GM19351 (cell line): ENCODE measurements around the gene KIF26B.

Experiments
- ATAC-seq: cut with Tn5 transposase; IDR thresholded peaks from one replicate; pipeline ENCODE4 v1.9.1; 2021; ENCODE audit warnings: mild to moderate bottlenecking, moderate library complexity; ENCODE audit not compliant: unreplicated experiment

The KIF26B gene

GRCh38 chr1:245484176-245484575, 329.4 kb downstream of the KIF26B start:
- ATAC-seq: no peak

GRCh38 chr1:245485996-245486395, 331.2 kb downstream of the KIF26B start:
- ATAC-seq: no peak

- no peak for ATAC-seq
Measured at GRCh38 chr1:245486775-245487470, 332.1 kb downstream of the KIF26B start.

GRCh38 chr1:245488346-245489129, 333.8 kb downstream of the KIF26B start:
- ATAC-seq: no peak

GRCh38 chr1:245489838-245490237, 335.1 kb downstream of the KIF26B start:
- ATAC-seq: no peak

GRCh38 chr1:245493029-245493428, 338.2 kb downstream of the KIF26B start:
- ATAC-seq: peak; percentile 43

GRCh38 chr1:245495681-245496080, 340.9 kb downstream of the KIF26B start:
- no peak for ATAC-seq

- no peak for ATAC-seq
Measured at GRCh38 chr1:245500546-245500945, 345.8 kb downstream of the KIF26B start.

GRCh38 chr1:245501633-245502032, 346.8 kb downstream of the KIF26B start:
- ATAC-seq: no peak

- ATAC-seq: no peak
Measured at GRCh38 chr1:245503548-245503947, 348.8 kb downstream of the KIF26B start.

GRCh38 chr1:245510144-245510543, 355.4 kb downstream of the KIF26B start:
- ATAC-seq: no peak

GRCh38 chr1:245512181-245512888, 357.6 kb downstream of the KIF26B start:
- ATAC-seq: no peak

- ATAC-seq: no peak
Measured at GRCh38 chr1:245512980-245513578, 358.3 kb downstream of the KIF26B start.

GRCh38 chr1:245516284-245516759, 361.5 kb downstream of the KIF26B start:
- ATAC-seq: no peak

GRCh38 chr1:245520611-245521010, 365.8 kb downstream of the KIF26B start:
- ATAC-seq: no peak

GRCh38 chr1:245526141-245526540, 371.4 kb downstream of the KIF26B start:
- ATAC-seq: no peak

- ATAC-seq: no peak
Measured at GRCh38 chr1:245528258-245528635, 373.5 kb downstream of the KIF26B start.

- ATAC-seq: no peak
Measured at GRCh38 chr1:245530937-245531336, 376.2 kb downstream of the KIF26B start.

- no peak for ATAC-seq
Measured at GRCh38 chr1:245537992-245538391, 383.2 kb downstream of the KIF26B start.

- ATAC-seq: no peak
Measured at GRCh38 chr1:245538671-245539070, 383.9 kb downstream of the KIF26B start.

- ATAC-seq: no peak
Measured at GRCh38 chr1:245541369-245541768, 386.6 kb downstream of the KIF26B start.
